ENCODE results near the gene RAPGEF1. TPM values are rescaled to one million over a fixed set of nuclear protein-coding genes. Genes with fewer than 3 reads are reported as not detected.

The RAPGEF1 gene
- total and polyA plus RNA-seq, 2 donors (not counting 3 experiments of a cell fraction or from before 2014, with no cell fraction given) = 50.0 to 124 TPM

GRCh38 chr9:131590449-131590848, 149.4 kb downstream of the RAPGEF1 start:
- no peaks in the 10 kb centered on the region for H3K9me3 ChIP-seq (replicated peaks; ENCODE audit: control insufficient read depth, insufficient read depth, low read length)
- ChIA-PET POLR2A (no interaction called here), CTCF (no interaction called here)
- DNase-seq (ENCODE audit: low read depth, low spot score) (no peak), FAIRE-seq (no peak)
- intact Hi-C loops (cut with micrococcal nuclease) = loop anchor here (2.0 kb wide), 1 partner anchor 86 kb away; no protein-coding TSS in a partner anchor
- dilution Hi-C loops (cut with MboI; ENCODE audit: extremely low pct_ligation_motif_present, low sequenced_read_pairs) = no loop called here
- no peak overlapping the region for H3K9ac ChIP-seq (replicated peaks; ENCODE audit: extremely low read depth, insufficient read depth, low read length)
- TF ChIP-seq CTCF (IDR thresholded peaks at IDR 0.05; ENCODE audit: extremely low read depth in 1 of 2, insufficient read depth in 1 of 2, low read depth in 1 of 2, low read length in 2 of 2) (no peak), POLR2A (IDR thresholded peaks at IDR 0.05; ENCODE audit: low read depth, low read length) (peak; percentile 5)
- no peaks in the 10 kb centered on the region for H4K20me1 ChIP-seq (replicated peaks; ENCODE audit: control insufficient read depth, extremely low read depth, insufficient read depth, low read length)
- BruUV-seq (replicated peaks) = no TSS peak
- no peaks in the 10 kb centered on the region for H3K79me2 ChIP-seq (ENCODE audit: control insufficient read depth, insufficient read depth, low read length)
- peaks cover 5% of the 10 kb centered on the region for H3K4me1 ChIP-seq (ENCODE audit: control insufficient read depth, extremely low read depth, insufficient read depth, low read length)
- H3K27ac ChIP-seq (ENCODE audit: insufficient read depth, low read depth, low read length) = no peak overlapping the region
- H3K9me1 ChIP-seq (replicated peaks; ENCODE audit: control insufficient read depth, extremely low read depth, insufficient read depth, low read length) = no peaks in the 10 kb centered on the region
- H3K36me3 ChIP-seq (ENCODE audit: control insufficient read depth in 2 of 2, extremely low read depth in 1 of 2, insufficient read depth in 2 of 2, low read length in 2 of 2) = peaks cover 5 to 48% of the 10 kb centered on the region in 2 experiments
- H3K27me3 ChIP-seq (ENCODE audit: control insufficient read depth in 2 of 2, insufficient read depth in 2 of 2, low read length in 2 of 2) = no peaks in the 10 kb centered on the region
- H3K4me3 ChIP-seq (replicated peaks in 1 of 3; ENCODE audit: insufficient read depth in 1 of 3, low read depth in 1 of 3, low read length in 3 of 3) = no peak overlapping the region
- no peak overlapping the region for H2AFZ ChIP-seq (ENCODE audit: low read depth, low read length)
- H3K4me2 ChIP-seq (ENCODE audit: insufficient read depth, low read length) = no peak overlapping the region

- Histone ChIP-seq H3K79me2 (ENCODE audit: control insufficient read depth, insufficient read depth, low read length) (no peaks in the 10 kb centered on the region), H3K36me3 (ENCODE audit: control insufficient read depth in 2 of 2, extremely low read depth in 1 of 2, insufficient read depth in 2 of 2, low read length in 2 of 2) (peaks cover 5 to 47% of the 10 kb centered on the region in 2 experiments), H3K27ac (ENCODE audit: insufficient read depth, low read depth, low read length) (no peak overlapping the region), H2AFZ (ENCODE audit: low read depth, low read length) (no peak overlapping the region), H3K4me1 (ENCODE audit: control insufficient read depth, extremely low read depth, insufficient read depth, low read length) (peaks cover under 1% of the 10 kb centered on the region), H3K9ac (replicated peaks; ENCODE audit: extremely low read depth, insufficient read depth, low read length) (no peak overlapping the region), H3K9me1 (replicated peaks; ENCODE audit: control insufficient read depth, extremely low read depth, insufficient read depth, low read length) (no peaks in the 10 kb centered on the region), H3K9me3 (replicated peaks; ENCODE audit: control insufficient read depth, insufficient read depth, low read length) (no peaks in the 10 kb centered on the region), H3K4me2 (ENCODE audit: insufficient read depth, low read length) (no peak overlapping the region), H3K4me3 (replicated peaks in 1 of 3; ENCODE audit: insufficient read depth in 1 of 3, low read depth in 1 of 3, low read length in 3 of 3) (no peak overlapping the region), H4K20me1 (replicated peaks; ENCODE audit: control insufficient read depth, extremely low read depth, insufficient read depth, low read length) (no peaks in the 10 kb centered on the region), H3K27me3 (ENCODE audit: control insufficient read depth in 2 of 2, insufficient read depth in 2 of 2, low read length in 2 of 2) (no peaks in the 10 kb centered on the region)
- ChIA-PET CTCF (no interaction called here), POLR2A (no interaction called here)
- intact Hi-C loops (cut with micrococcal nuclease) = loop anchor here (2.0 to 10.0 kb wide), 2 partner anchors 55 to 87 kb away; partner anchors contain the start of gene UCK1
- no peak for FAIRE-seq
- BruUV-seq (replicated peaks) = no TSS peak
- TF ChIP-seq EZH2 (IDR thresholded peaks at IDR 0.05; ENCODE audit: borderline replicate concordance, low read depth, low read length, severe bottlenecking) = no peak
- TF ChIP-seq GATA2 (IDR thresholded peaks at IDR 0.05; ENCODE audit: insufficient read depth, insufficient read length, low read depth, low read length) = no peak
- no peak for TF ChIP-seq FOS (IDR thresholded peaks at IDR 0.05; ENCODE audit: borderline replicate concordance, insufficient read depth, low read length)
- TF ChIP-seq MAX (IDR thresholded peaks at IDR 0.05; ENCODE audit: insufficient read depth, insufficient read length) = no peak
- TF ChIP-seq JUN (IDR thresholded peaks at IDR 0.05; ENCODE audit: borderline replicate concordance, insufficient read depth, insufficient read length, low read depth) = no peak
- TF ChIP-seq MYC (IDR thresholded peaks at IDR 0.05; ENCODE audit: low read depth, low read length) = no peak
- TF ChIP-seq POLR2A (IDR thresholded peaks at IDR 0.05; ENCODE audit: low read depth, low read length) = no peak
- no peak for TF ChIP-seq POLR2AphosphoS5 (IDR thresholded peaks at IDR 0.05; ENCODE audit: insufficient read depth, low read depth, low read length)
- no peak for TF ChIP-seq CTCF (IDR thresholded peaks at IDR 0.05; ENCODE audit: extremely low read depth in 1 of 2, insufficient read depth in 1 of 2, low read depth in 1 of 2, low read length in 2 of 2)
- dilution Hi-C loops (cut with MboI; ENCODE audit: extremely low pct_ligation_motif_present, low sequenced_read_pairs) = no loop called here
- no peak for DNase-seq (ENCODE audit: low read depth, low spot score)
These were observed 149.9 kb downstream of the RAPGEF1 start for GRCh38 chr9:131589993-131590392.
